ENCODE data around the gene CD93.

The CD93 gene

DNA sequence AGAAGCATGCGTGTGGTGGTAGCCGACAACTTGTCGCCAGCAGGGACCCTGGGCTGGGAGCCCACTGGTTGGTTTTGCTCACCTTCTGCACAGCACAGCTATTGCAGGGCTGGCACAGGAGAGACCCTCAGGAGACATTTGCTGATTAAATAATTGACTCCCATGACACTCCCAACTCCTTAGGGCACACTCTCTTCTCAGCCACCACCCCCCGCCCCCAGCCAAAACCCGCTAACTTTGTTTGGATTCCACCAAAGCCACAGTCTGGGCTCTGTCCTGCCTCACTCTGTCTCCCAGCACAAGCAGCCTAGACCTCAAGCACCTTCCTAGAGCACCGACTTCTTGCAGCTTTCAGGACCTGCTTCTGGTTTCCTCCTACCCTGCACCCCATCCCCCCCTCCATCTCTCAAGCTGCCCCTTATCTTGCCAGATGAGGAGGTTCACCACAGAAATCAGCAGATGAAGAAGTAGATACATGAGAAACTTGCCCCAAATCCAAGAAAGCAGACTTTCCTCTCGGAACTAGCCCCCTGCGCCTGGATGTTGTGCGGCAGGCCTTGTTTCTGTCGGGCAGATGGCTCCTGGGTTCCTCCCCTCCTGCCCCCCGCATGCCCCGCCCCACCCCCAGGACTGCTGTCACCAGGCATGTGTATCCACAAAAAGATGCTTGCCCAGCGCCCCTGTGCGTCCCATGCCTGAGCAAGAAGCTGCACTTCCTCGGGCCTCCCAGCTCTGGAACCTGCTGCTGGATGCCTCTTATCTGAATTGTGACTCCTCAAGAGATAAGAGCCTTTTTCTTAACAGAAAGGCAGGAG lies 35.0 kb upstream of the CD93 start:
- DNase-seq (ENCODE audit: low spot score) = no peak

DNA sequence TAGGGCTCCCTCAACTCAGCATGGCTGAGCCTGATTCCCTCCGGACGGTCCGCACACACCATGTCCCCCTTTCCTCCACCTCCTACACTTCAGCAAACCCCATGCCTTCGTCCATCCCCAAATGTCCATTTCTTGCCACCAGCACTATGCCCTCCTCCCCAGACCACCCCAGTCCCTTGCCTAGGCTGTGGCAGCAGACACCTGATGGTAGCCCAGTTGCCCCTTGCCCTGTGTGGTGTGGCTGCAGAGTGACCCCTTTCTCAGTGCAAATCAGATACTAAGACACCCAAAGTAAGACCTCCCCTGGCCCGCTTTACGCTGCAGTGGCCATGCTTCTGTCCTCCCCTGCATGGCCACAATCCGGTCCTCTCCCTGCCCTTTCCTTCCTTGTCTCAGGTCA lies 34.1 kb upstream of the CD93 start:
- DNase-seq (ENCODE audit: low spot score) = no peak

DNA sequence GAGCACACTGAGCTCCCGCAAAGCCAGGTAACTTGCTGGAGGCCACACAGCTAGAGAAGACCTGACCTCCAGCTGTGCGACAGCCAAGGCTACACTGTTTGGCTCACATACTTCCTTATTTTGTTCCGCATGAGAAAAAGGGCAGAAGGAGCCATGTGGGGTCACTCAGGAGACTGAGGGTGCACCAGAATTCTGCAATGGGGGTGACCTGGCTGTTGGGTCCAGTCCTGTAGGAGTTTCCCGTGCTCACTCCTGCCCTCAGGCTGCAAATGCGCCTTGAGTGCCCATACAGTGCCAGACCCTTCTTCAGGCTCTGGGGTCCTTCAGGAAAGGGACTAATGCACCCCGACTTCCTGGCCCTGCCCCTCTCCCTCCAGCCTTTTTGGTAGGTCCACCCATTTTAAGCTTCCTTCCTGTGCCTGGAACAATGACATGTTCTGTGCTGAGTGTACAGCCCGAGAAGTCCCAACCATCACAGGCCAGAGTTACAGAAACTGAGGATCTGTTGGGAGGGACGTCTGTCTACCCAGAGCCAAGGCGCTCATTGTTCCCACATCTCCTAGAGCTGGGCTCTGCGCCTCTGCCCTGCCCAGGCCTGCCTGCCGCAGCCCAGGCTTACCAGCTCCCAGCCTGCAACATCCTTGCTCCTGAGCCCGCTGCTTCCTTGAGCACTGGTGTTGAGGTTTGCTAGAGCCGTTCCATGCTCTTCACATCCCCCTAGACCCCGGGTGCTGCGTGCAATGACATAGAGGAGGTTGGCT lies 33.5 kb upstream of the CD93 start:
- DNase-seq (ENCODE audit: low spot score) = no peak

DNA sequence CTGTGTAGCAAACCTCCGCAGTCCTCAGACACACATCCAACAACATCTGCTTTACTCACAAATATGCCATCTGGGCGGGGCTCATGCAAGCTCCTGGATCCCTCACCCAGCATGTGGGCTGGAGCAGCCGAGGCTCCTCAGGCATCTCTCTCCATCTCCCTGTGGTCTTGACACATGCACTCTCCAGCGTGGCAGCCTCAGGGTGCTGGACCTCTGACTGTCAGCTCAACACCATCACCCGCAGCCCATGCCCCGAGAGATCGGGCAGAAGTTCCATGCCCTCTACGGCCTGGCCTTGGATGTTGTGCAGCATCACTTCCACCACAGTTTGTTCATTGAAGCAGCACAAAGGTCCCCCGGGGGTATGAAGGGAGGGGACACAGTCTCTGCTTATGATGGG lies 32.6 kb upstream of the CD93 start:
- DNase-seq (ENCODE audit: low spot score) = no peak

DNA sequence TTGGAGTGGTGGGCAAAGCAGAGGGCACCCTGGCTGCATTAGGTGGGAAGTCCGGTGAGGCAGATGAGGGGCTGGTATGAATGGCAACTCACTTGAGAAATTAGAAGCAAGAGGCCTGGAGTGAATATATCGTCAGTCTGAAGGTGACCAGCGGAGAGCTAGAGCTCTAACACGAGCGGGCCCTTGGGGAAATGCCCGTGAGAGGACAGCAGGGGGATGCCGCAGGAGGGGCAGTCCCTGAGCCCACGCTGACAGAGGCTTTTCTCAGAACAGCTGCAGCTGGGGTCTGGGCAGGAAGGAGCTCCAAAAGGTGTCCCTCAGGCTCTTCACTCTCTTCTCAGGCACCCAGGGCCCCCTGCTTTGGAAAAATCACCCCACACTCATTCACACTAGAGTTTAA lies 32.0 kb upstream of the CD93 start:
- no peak for DNase-seq (ENCODE audit: low spot score)

DNA sequence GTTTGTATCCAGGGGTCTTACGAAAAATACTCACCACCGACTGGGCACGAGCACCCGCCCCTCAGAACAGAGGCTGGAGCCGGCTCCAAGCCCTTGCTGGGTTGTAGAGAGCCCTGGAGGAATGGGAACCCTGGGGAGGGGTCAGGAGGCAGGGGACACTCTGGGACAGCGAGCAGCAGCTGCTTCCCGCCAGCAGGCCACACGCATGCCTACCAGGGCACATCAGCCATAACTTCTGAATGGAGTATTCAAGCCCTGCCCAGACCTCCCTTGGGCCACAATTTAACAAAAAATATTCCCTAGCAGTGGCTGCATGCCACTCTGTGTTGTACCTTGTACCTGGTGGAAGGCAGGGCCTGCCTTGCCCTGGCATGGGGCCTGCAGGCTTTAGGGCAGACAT lies 31.6 kb upstream of the CD93 start:
- no peak for DNase-seq (ENCODE audit: low spot score)

DNA sequence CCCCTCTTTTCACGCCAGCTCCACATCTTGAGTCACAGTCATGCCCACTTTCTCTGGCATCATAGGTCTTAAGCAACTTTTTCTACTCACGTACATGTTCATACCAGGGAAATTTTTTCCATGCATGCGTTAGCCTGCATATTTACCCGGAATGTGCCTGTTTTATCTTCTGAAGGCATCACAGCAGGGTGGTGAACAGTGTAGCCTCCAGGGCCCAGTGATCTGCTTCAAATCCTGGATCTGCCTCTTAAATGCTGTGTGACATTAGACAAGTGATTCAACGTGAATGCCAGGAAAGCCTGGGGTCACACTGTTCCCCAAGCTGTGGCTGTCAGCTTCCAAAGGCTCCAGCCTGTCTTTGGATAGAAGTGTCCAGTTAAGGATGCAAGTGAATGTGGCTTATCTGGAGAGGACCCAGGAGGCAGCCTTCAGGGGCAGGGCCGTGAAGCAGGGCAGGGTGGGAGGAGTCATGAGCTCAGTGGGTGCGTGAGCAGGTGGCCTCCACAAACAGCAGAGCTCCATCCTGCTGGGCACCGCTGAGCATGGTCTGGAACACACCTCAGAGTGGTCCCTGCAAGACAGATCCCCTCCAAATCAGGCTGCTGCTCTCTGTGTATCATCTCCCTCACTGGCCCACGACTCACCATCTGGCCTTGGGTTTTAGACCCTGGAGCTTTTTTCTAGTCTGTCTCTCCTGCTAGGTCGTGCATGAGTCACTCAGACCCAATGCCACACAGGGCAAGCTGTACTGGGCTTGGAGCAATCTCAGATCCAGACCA lies 30.4 kb upstream of the CD93 start:
- no peak for DNase-seq (ENCODE audit: low spot score)

DNA sequence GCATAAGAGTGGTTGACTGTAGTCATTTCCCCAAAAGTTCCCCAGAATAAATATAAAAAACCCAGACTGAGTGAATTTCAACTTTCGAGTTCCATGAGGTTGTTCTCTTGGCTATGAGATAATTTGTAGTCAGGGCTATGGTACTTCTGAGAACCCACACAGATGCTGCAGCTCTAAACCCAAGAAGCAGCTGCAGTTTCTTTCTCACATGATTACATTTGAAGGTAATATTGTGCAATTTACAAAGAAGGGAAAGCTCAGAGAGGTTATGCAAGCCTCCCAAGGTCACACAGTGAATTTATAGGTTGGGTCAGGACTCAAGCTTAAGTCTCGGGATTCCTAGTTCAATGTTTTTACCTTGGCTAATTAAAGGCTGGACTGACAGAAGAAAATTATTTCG lies 29.7 kb upstream of the CD93 start:
- DNase-seq (ENCODE audit: low spot score) = no peak

DNA sequence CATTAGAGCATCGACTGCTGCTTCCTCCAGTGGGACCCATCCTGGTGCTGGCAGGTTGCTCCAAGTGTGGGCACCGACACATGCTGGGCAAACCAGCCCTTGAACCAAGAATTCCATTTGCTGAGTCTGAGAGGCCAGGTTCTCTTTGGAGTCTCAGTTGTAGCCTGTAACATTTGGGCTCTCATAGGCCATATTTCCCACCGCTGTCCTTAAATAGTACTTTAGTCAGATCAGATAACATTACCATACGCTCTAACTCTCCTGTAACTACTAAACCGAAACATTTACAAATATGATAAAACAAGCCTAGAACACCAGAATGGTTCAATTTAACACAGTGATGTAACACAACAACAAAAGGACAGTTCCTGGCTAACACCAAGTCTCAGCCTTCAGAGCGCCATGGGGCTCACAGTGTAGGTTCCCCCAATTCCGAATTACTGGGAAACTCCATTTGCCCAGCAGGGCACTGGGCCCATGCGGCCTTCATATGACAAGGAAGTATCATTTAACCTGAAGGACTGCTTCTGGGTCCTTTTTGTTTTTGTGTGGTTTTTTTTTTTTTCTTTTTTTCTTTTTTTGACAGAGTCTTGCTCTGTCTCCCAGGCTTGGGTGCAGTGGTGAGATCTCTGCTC lies 28.4 kb upstream of the CD93 start:
- DNase-seq (ENCODE audit: low spot score) = no peak

DNA sequence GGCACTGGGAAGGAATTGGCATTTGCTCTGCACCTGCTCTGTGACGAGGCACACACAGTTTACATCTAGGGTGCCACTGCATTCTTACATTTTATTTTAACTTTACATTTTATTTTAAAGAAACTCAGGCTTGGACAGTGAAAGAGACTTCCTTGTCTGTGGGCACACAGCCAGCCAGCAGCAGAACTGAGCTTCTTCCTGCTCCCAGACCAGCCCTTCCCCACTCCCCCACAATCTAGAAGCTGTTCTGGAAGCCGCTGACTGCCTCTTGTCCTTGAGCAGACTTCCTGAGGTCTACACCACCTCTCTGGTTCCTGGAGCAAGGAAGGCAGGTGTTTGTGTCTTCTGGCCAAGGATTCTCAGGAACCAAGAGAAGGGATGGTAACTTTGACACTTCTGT lies 27.9 kb upstream of the CD93 start:
- no peak for DNase-seq (ENCODE audit: low spot score)

DNA sequence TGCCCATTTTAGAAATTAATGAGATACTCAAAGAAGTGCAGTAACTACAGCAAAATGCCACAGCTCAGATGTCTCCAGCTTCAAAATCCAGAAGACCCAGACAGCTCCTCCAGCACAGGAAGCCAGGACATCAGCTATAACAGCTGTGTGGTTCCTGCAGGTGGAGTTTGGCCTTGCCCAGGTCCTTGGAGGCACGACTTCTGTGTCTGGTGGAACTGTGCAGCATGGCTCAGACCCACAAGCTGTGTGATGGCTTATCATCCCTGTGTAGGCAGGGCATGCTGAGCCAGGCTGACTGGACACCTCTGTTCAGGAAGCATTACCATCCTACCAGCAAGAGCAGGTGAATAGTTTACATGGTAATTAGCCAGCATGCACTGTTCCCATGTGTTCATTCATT lies 26.5 kb upstream of the CD93 start:
- DNase-seq (ENCODE audit: low spot score) = no peak

DNA sequence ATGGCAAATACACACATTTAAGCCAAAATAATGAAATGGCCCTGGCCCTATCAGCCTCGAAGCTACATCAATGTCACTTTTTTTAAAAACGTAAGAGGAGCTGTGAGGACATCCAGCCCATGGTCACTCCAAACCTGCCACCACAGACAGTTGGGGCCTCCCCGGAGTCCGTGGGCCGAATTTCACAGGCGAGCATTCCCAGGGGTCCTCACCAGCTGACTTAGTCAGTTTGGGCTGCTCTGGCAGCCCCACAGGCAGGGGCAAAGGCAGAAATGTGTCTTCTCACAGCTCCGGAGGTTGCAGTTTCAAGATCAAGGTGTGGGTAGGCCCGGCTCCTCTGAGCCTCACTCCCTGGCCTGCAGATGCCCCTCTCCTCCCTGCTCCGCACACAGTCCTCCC lies 25.8 kb upstream of the CD93 start:
- no peak for DNase-seq (ENCODE audit: low spot score)

DNA sequence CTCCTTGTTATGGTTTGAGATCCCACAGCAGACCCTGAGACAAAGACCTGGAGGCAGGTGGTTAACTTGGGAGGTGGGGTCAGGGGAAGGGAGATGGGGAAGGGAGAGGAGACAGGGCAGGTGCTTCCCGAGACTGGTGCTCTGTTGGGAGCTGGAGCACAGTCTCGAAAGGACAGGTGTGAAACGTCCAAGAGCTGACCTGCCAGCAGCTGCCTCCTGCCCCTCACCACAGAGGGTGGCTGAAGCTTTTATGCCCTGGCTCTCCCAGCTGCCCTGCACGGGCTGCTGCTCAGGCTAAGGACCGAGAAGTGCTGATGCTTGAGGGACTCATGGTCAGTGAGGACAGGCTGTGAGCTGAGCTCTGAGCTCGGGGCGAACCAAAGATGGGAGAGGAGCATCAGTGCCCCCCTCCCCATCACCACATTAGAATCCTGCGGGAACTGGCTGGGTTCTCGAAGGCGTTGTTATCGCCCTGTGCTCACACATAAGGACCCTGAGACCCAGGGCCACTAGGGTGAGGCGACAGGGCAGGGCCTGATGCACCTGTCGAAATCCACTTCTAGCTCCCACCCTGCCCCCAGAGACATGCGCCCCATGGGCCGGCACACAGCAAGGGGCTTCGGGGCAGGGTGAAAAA lies 25.3 kb upstream of the CD93 start:
- no peak for DNase-seq (ENCODE audit: low spot score)

DNA sequence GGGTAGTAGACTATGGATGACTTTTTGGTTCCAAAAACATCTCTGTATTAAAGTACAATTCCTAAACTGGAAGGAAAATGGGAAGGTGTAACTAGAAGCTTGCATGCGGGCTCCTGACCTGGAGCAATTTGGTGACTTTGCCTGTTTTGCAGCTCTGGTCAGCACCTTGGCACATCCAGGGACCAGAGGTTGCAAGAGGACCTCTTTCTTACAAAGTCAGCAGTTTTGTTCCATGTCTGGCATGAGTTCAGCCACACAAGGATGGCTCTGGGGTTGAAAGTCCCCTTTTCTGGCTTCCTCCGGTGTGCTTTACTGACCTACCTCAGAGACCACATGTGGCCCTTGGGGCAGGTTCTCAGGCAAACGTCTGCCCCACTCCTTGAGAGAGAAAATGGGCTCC lies 22.7 kb upstream of the CD93 start:
- no peak for DNase-seq (ENCODE audit: low spot score)

DNA sequence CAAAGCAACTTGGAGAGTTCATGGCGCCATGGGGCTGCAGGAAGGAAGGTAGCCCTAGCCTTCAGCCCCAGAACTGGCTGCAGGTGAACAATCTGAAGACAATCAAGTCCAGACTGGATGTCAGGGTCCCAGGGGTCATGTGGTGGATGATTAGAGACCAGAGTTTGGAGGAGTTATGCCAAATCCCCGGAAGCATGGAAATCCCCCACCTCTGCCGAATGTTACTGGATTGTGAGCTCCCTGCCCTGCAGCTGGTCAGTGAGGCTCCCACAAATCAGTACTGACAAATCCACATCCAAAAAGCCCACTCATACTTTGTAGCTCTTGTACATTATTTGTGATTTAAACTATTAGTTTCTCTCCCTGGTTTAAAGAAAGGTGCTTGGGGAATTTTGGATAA lies 21.3 kb upstream of the CD93 start:
- no peak for DNase-seq (ENCODE audit: low spot score)

DNA sequence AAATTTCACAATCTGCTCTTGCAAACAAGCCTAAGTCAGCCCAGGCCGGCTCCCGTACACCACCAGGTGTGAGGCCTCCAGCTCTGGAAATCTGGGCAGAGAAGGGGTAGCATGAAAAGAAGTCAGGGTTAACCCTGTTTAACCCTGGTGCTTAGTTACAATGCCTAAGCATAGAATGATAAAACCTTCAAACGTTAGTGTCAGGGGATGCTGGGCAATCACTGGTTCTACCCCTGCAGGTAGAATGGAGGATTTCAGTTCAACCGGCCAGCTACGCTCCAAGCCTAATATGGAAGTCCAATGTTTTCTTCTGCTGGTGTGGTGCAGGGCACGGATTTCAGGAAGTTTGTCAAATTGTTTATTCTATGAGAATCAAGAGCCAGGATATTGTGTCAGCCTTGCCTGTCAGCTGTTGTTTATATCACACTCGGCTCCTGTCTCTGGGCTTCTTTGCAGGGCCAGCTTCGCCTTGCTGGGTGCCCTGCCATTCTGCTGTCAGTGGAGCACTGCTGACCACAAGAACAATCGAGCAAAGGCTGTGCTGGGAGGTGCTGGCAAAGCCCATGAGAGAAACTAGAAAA lies 20.2 kb upstream of the CD93 start:
- no peak for DNase-seq (ENCODE audit: low spot score)

DNA sequence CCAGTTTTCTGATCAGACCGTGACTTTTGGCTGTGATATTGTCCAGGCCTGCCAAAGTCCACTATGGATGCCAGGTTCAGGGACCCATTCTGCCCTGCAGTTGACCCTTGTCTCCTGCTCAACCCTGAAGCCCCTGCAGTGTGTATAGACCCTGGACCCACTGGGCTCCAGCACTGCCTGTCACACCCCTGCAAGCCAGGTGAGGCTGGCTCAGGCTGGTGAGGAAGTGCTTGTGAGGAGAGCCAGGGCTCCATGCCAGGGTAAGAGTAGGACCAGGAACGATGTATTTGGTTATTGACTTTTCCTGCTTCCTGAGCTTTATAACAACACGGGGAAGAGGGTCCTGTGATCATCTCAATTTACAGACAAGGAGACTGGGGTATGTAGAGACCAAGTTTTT lies 19.1 kb upstream of the CD93 start:
- DNase-seq (ENCODE audit: low spot score) = no peak

DNA sequence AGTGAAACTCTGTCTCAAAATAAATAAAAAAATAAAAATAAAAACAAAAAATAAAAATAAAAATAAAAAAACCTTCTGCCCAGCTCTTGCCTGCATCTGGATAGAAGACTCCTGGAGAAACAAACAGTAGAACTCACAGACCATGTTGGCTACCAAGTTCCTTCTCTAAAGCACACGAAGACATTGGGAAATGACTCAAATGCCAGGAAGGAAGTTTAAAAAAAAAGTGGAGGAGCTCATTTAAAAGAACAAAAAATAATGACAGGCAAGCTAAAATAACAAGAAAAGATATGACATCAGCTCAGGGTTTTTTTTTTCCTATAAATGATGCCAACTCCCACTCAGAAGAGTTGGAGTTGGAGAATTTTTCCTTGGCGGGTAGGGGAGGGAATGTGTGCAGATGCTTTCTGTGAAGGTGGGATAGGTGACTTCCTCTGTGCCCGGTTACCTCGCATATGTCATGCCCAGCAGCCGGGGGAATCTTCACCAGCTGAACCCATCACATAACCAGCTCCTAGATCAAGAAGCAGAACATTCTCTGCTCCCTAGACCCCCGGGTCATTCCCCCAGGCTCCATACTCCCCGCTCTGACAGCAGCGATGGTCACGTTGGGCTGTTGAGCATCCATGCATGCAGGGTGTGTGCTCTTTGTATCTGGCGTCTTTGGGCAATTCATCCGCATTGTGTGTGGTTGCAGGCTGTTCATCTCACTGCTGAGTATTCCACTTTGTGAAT lies 17.3 kb upstream of the CD93 start:
- peak; percentile 21 for DNase-seq (ENCODE audit: low spot score)

DNA sequence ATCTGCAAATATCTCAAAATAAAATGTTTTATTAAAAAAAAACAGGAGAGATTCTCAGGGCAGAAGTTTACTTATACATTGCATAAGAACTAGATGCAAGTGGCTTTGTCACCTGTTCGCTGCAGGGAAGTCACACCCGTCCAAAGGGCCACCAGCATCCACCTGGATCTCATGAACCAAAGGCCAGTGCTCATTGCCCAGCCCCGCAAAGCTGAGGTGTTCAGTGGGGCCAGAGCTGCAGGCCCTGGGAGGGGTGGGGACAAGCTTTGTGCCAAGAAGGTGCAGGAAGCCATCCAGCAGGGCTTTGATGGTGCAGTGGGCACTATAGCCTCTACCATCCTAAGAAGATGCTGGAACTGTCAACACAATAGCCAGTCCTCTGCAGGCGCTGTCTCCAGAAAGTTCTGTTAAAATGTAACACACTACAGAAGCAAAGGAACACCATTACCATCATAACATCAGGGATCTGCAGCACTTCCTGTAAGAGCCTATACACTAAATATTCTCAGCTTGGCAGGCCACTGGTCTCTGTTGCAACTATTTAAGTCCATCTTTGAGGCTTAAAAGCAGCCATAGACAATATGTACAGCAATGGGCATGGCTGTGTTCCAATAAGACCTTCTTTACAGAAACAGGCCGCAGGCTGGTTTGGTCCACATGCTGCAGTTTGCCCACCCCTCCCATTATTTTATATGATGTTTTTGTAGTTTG lies 15.7 kb upstream of the CD93 start:
- no peak for DNase-seq (ENCODE audit: low spot score)

DNA sequence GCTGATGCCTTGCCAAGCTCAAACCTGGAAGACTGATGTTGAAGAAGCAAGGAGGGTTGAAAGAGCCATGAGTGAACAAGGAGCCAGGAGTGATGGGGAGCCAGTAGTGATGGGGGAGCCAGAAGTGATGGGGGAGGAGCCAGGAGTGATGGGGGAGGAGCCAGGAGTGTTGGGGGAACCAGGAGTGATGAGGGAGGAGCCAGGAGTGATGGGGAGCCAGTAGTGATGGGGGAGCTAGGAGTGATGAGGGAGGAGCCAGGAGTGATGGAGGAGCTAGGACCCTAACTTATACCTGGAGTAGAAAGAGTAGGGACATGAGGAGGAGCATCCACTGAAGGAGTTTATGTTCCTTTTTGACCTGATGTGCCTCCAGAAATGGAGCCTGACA lies 14.6 kb upstream of the CD93 start:
- DNase-seq (ENCODE audit: low spot score) = no peak

All from putamen (tissue), 1 donor.